Prostate gland (tissue), 2 donors: Measurements from ENCODE around the gene RPL39L. TPM values are rescaled to one million over a fixed set of nuclear protein-coding genes. Genes with fewer than 3 reads are reported as not detected.

Experiments
- DNase-seq: peaks from one replicate; pipeline ENCODE4 v3.0.0-alpha.2; 2019; ENCODE audit warnings: low spot score
- H3K27ac ChIP-seq, 2 donors: fragments of 200-600 bp; sonication (generic); 2 replicates each; pipeline ENCODE4 v1.5.1; 2017 to 2019
- H3K27me3 ChIP-seq: fragments of 200-600 bp; sonication (generic); replicated peaks from 2 replicates; pipeline ENCODE4 v1.5.1; 2019; ENCODE audit not compliant: insufficient read depth
- H3K36me3 ChIP-seq, 2 donors: fragments of 200-600 bp; sonication (generic); 1 replicate in 1 of 2; 2 replicates in 1 of 2; pipeline versions ENCODE4 v1.5.1 to v1.8.1; 2017 to 2019
- H3K4me1 ChIP-seq: fragments of 200-600 bp; sonication (generic); replicated peaks from 2 replicates; pipeline ENCODE4 v1.5.1; 2019
- H3K4me3 ChIP-seq, 2 donors: fragments of 200-600 bp; sonication (generic); 2 replicates each; pipeline ENCODE4 v1.5.1; 2017 to 2019
- H3K9me3 ChIP-seq: fragments of 200-600 bp; sonication (generic); 2 replicates; pipeline ENCODE4 v1.5.1; 2017
- CTCF ChIP-seq, 4 experiments: fragments of 200-600 bp in 2 of 4; fragments of 450-650 bp in 2 of 4; sonication (generic) in 2 of 4; IDR thresholded peaks; 1 replicate in 3 of 4; 2 replicates in 1 of 4; pipeline ENCODE4 v1.5.1; 2016 to 2019; ENCODE audit warnings: antibody characterized with exemption in 4 of 4, mild to moderate bottlenecking in 2 of 4, moderate library complexity in 2 of 4
- POLR2A ChIP-seq: fragments of 450-650 bp; IDR thresholded peaks from one replicate; pipeline ENCODE4 v1.6.1; 2016; ENCODE audit warnings: antibody characterized with exemption, mild to moderate bottlenecking
- POLR2AphosphoS5 ChIP-seq: sonication (generic); formaldehyde crosslinking; IDR thresholded peaks from one replicate; pipeline ENCODE4 v1.6.1; 2017; ENCODE audit warnings: antibody characterized with exemption
- WGBS: methylation state at CpG from one replicate; pipeline ENCODE4 v1.1.5; 2018; 5-methylcytosine and 5-hydroxymethylcytosine counted together
- intact Hi-C: fragments of 100-400 bp; cut with DNase I; formaldehyde crosslinking; loops from one replicate; pipeline ENCODE4 v1.14.2; 2022
- total RNA-seq, 2 donors: library from RNA; depleted of rRNA; stranded (reverse); fragments of >200 nt; gene quantifications; one replicate each; pipeline ENCODE4 v1.1.0, GENCODE V29; 2016

Gene RPL39L
- total RNA-seq, 2 donors from 2014 or later: 27.5 to 57.9 TPM

- TF ChIP-seq POLR2AphosphoS5 (no peak), CTCF (IDR thresholded peaks at IDR 0.05) (no peak), POLR2A (no peak)
- Histone ChIP-seq H3K4me1 (no peaks in the 10 kb centered on the region), H3K27ac (no peak overlapping the region), H3K36me3 (no peaks in the 10 kb centered on the region), H3K9me3 (no peaks in the 10 kb centered on the region), H3K4me3 (no peak overlapping the region), H3K27me3 (no peaks in the 10 kb centered on the region)
- 49% methylated on average over 5 of the region's 5 CpGs for WGBS
- intact Hi-C loops: no loop called here
- no peak for DNase-seq
Measured at GRCh38 chr3:187084126-187084525, 55.2 kb downstream of the RPL39L start.

- DNase-seq: no peak
- no peaks in the 10 kb centered on the region for H3K4me1 ChIP-seq
- WGBS: 96% methylated on average over 6 of the region's 6 CpGs
Measured at GRCh38 chr3:187082758-187083375, 56.4 kb downstream of the RPL39L start.

GRCh38 chr3:187080799-187081450 is 58.4 kb downstream of the RPL39L start:
- intact Hi-C loops: no loop called here
- Histone ChIP-seq H3K27ac (no peak overlapping the region), H3K36me3 (peaks cover 0 to 3% of the 10 kb centered on the region in 2 donors), H3K4me1 (no peaks in the 10 kb centered on the region), H3K27me3 (no peaks in the 10 kb centered on the region), H3K4me3 (no peak overlapping the region), H3K9me3 (no peaks in the 10 kb centered on the region)
- 90% methylated on average over 13 of the region's 13 CpGs for WGBS
- DNase-seq: no peak
- no peak for TF ChIP-seq POLR2AphosphoS5
- TF ChIP-seq POLR2A: no peak
- no peak for TF ChIP-seq CTCF (IDR thresholded peaks at IDR 0.05)

More at GRCh38 chr3:187082758-187083375, 56.4 kb downstream of the RPL39L start:
- Histone ChIP-seq H3K27ac (no peak overlapping the region), H3K4me3 (no peak overlapping the region), H3K27me3 (no peaks in the 10 kb centered on the region), H3K36me3 (no peaks in the 10 kb centered on the region), H3K9me3 (no peaks in the 10 kb centered on the region)
- intact Hi-C loops: no loop called here
- TF ChIP-seq POLR2A (no peak), POLR2AphosphoS5 (no peak), CTCF (IDR thresholded peaks at IDR 0.05) (no peak)

GRCh38 chr3:187079090-187080022 is 59.9 kb downstream of the RPL39L start:
- Histone ChIP-seq H3K27me3 (no peaks in the 10 kb centered on the region), H3K9me3 (no peaks in the 10 kb centered on the region), H3K4me3 (no peak overlapping the region), H3K4me1 (no peaks in the 10 kb centered on the region), H3K36me3 (peaks cover 0 to 3% of the 10 kb centered on the region in 2 donors), H3K27ac (no peak overlapping the region)
- WGBS: 88% methylated on average over 8 of the region's 8 CpGs
- intact Hi-C loops: no loop called here
- DNase-seq: no peak
- TF ChIP-seq CTCF (IDR thresholded peaks at IDR 0.05): no peak
- no peak for TF ChIP-seq POLR2AphosphoS5
- TF ChIP-seq POLR2A: no peak
